GM21381 (cell line): ENCODE results near the gene DNAH8.

Source experiments
- ATAC-seq: cut with Tn5 transposase; IDR thresholded peaks from one replicate; pipeline ENCODE4 v1.9.1; 2021; ENCODE audit warnings: mild to moderate bottlenecking, moderate library complexity; ENCODE audit not compliant: unreplicated experiment

Gene DNAH8

GRCh38 chr6:39065561-39065960 is 350.4 kb downstream of the DNAH8 start:
- no peak for ATAC-seq

- ATAC-seq: no peak
These were observed 353.3 kb downstream of the DNAH8 start for GRCh38 chr6:39068391-39068790.

- no peak for ATAC-seq
These were observed 357.7 kb downstream of the DNAH8 start for GRCh38 chr6:39072830-39073229.

GRCh38 chr6:39073471-39074355 is 358.6 kb downstream of the DNAH8 start:
- ATAC-seq: no peak

GRCh38 chr6:39074486-39074885 is 359.4 kb downstream of the DNAH8 start:
- ATAC-seq: no peak

- ATAC-seq: no peak
These were observed 360.0 kb downstream of the DNAH8 start for GRCh38 chr6:39075010-39075686.

- ATAC-seq: no peak
These were observed 360.9 kb downstream of the DNAH8 start for GRCh38 chr6:39075807-39076622.

- ATAC-seq: no peak
These were observed 361.8 kb downstream of the DNAH8 start for GRCh38 chr6:39076623-39077535.

GRCh38 chr6:39077882-39078594 is 362.9 kb downstream of the DNAH8 start:
- no peak for ATAC-seq

GRCh38 chr6:39078695-39079094 is 363.6 kb downstream of the DNAH8 start:
- no peak for ATAC-seq

- ATAC-seq: no peak
These were observed 364.4 kb downstream of the DNAH8 start for GRCh38 chr6:39079197-39080125.
